Measurements from ENCODE around the gene ALDOA.
"Not testable (repeated sequence)": the region's sequence is repeated elsewhere in the genome, so short reads cannot be mapped to it uniquely, and the experiment has no call there.

The ALDOA gene

DNA sequence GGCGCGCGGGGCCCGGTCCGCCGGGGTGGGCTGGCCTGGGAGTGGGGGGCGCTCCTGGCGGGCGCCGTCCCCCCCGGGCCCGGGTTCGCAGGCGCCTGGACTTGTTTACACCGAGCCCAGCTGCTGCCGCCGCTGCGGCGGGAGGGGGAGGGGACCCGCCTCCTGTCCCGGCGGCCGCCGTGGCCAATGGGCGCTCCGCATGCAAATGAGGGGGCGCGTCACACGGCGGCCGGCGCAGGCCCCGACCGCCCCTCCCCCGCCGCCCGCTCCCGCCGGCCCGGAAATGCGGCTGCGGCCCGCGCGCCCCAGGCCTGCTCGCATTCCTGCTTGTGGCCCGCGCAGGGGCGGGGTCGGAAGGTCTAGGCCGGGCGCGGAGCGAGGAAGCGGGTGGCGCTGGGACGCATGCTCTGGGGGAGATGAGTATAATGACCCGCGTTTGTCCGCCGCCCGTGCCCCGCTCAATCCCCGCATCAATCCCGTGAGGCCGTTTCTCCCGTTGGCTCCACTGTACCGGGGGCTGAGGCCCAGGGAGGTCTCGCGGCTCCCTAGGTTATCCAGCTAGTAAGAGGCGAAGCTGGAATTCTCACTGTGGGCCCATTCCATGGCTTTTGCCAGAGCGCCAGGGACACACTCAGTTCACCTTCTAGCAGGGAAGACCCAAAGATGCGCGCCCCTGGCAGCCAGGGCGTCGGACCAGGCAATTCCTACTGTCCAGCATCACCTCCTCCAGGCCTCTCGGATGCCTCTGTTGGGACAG is 30.7 kb downstream of the ALDOA start, which contains the start of gene YPEL3:
Gene YPEL3 (minus strand): TSS at position 109 of the 757 bp plus-strand sequence. CDS start 731 bp downstream, outside the sequence.
- Mint-ChIP-seq H3K4me1 (ENCODE audit: low read depth) (peaks cover 27% of the 10 kb centered on the region), H3K27me3 (ENCODE audit: low read depth) (no peaks in the 10 kb centered on the region), H3K27ac (peak within 1 kb of the TSS; percentile 88), H3K36me3 (ENCODE audit: low read depth) (peaks cover 33% of the 10 kb centered on the region), H3K4me3 (peak within 1 kb of the TSS; percentile 89), H3K9me3 (peaks cover 22% of the 10 kb centered on the region)
- peak; percentile 91 for DNase-seq (ENCODE audit: low spot score)

- no peak for DNase-seq (ENCODE audit: low spot score)
- Mint-ChIP-seq H3K27me3 (ENCODE audit: low read depth) (no peaks in the 10 kb centered on the region), H3K27ac (peak overlapping the region; percentile 86), H3K36me3 (ENCODE audit: low read depth) (peaks cover 33% of the 10 kb centered on the region), H3K9me3 (peaks cover 22% of the 10 kb centered on the region), H3K4me3 (peak overlapping the region; percentile 61), H3K4me1 (ENCODE audit: low read depth) (peaks cover 24% of the 10 kb centered on the region)
These were observed 31.5 kb downstream of the ALDOA start for GRCh38 chr16:30096862-30097563.

GRCh38 chr16:30104090-30104489 is 38.5 kb downstream of the ALDOA start:
- no peak for DNase-seq (ENCODE audit: low spot score)
- Mint-ChIP-seq H3K27ac (peak overlapping the region; percentile 37), H3K27me3 (ENCODE audit: low read depth) (no peaks in the 10 kb centered on the region), H3K36me3 (ENCODE audit: low read depth) (peaks cover 18% of the 10 kb centered on the region), H3K9me3 (no peaks in the 10 kb centered on the region), H3K4me3 (no peak overlapping the region), H3K4me1 (ENCODE audit: low read depth) (peaks cover 1% of the 10 kb centered on the region)

- Mint-ChIP-seq H3K27ac (no peak overlapping the region), H3K36me3 (ENCODE audit: low read depth) (peaks cover 18% of the 10 kb centered on the region)
These were observed 38.9 kb downstream of the ALDOA start for GRCh38 chr16:30104492-30104891.

DNA sequence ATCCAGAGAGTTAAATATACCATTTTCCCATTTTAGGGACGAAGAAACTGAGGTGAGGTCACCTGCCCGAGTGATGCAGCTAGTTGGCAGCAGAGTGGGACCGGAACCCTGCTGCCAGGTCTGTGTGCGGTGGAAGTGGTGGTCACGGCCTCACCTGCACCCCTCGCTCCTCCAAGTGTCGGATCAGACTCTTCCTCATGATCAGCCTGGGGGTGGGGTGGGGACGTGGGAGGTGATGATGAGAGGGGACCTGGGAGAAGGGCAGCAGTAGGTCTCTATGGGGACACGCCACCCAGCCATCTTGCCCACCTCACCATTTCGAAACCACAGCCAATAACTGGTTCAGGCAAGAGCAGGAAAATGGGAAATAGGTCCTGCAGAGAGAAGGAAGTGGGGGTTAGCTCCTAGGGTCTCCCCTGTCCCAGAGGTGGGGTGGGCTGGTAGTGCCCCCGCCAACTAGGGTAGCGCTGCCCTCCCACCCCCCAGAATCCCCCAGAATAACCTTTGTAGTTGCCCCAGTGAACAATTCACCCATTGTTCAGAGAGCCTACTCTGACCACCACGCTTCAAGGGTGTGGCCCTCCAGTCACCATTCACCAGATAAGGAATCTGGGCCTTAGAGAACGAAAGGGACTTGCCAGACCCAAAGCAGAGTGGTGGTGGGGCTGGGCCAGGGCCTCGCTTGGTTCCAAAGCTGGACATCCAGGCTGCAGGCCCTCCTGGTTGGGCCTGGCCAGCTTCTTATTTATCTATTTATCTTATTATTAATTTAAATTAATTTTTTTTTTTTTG is 42.7 kb downstream of the ALDOA start:
- Mint-ChIP-seq H3K27me3 (ENCODE audit: low read depth) (no peaks in the 10 kb centered on the region), H3K36me3 (ENCODE audit: low read depth) (peaks cover 29% of the 10 kb centered on the region), H3K9me3 (no peaks in the 10 kb centered on the region), H3K4me3 (no peak overlapping the region), H3K27ac (no peak overlapping the region), H3K4me1 (ENCODE audit: low read depth) (peaks cover 4% of the 10 kb centered on the region)
- DNase-seq (ENCODE audit: low spot score), result no peak

More at GRCh38 chr16:30104492-30104891, 38.9 kb downstream of the ALDOA start:
- Mint-ChIP-seq H3K9me3 (no peaks in the 10 kb centered on the region), H3K4me3 (no peak overlapping the region), H3K4me1 (ENCODE audit: low read depth) (peaks cover 1% of the 10 kb centered on the region), H3K27me3 (ENCODE audit: low read depth) (no peaks in the 10 kb centered on the region)
- DNase-seq (ENCODE audit: low spot score), result no peak

GRCh38 chr16:30110661-30111060 is 45.1 kb downstream of the ALDOA start:
- H3K36me3 Mint-ChIP-seq (ENCODE audit: low read depth), result peaks cover 20% of the 10 kb centered on the region
- no peaks in the 10 kb centered on the region for H3K9me3 Mint-ChIP-seq
- H3K27ac Mint-ChIP-seq, result no peak overlapping the region
- H3K4me3 Mint-ChIP-seq, result no peak overlapping the region
- DNase-seq (ENCODE audit: low spot score), result no peak
- H3K27me3 Mint-ChIP-seq (ENCODE audit: low read depth), result no peaks in the 10 kb centered on the region
- peaks cover 3% of the 10 kb centered on the region for H3K4me1 Mint-ChIP-seq (ENCODE audit: low read depth)

DNA sequence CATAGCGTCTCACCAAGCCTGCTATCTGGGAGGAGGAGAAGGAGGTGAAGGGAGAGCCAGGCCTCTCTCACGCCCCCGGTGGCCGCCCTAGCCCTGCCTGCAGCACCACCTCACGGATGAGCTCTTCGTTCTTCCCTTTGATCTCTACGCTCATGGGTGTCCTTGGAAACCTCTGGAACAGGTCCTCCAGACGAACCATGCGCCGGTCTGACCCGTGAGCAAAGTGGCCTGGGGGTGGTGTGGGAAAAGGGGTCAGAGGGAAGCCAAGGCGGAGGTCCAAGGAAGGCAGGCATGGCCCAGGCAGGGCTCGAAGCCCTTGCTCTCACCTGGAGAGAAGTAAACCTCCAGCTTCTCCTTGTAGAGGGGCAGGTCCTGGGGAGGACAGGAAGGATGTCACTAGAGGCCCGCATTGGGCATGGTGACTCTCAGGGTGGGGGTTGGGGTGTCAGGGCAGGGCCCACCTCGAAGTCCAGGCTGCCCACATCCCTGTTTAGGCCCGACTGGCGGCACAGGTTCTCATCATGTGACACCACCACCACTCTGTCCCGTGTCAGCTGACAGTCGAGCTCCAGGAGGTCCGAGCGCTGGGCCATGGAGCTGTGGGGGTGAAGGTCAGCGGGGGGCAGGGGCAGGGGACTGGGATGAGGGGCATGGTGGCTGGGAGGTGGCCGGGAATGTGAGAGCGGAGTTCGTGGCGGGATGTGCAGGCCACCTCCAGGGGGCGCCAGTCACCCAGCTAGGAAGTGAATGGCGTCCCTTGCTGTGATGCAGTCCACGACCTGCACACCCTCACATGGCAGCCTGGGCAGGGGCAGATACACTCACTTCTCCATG is 46.9 kb downstream of the ALDOA start:
- Mint-ChIP-seq H3K4me3 (no peak overlapping the region), H3K27ac (peak overlapping the region; percentile 57), H3K9me3 (no peaks in the 10 kb centered on the region), H3K4me1 (ENCODE audit: low read depth) (peaks cover 3% of the 10 kb centered on the region), H3K36me3 (ENCODE audit: low read depth) (peaks cover 18% of the 10 kb centered on the region), H3K27me3 (ENCODE audit: low read depth) (no peaks in the 10 kb centered on the region)
- peak; percentile 56 for DNase-seq (ENCODE audit: low spot score)

- Mint-ChIP-seq H3K27me3 (ENCODE audit: low read depth) (no peaks in the 10 kb centered on the region), H3K4me1 (ENCODE audit: low read depth) (peaks cover 3% of the 10 kb centered on the region), H3K36me3 (ENCODE audit: low read depth) (peaks cover 16% of the 10 kb centered on the region), H3K9me3 (no peaks in the 10 kb centered on the region), H3K27ac (peak within 1 kb of the TSS; percentile 57), H3K4me3 (no peak within 1 kb of the TSS)
- DNase-seq (ENCODE audit: low spot score), result no peak
These were observed 47.6 kb downstream of the ALDOA start, which contains the start of gene GDPD3 for GRCh38 chr16:30113031-30113710. Gene GDPD3, minus strand, starts transcription at chr16:30113537. Its CDS starts 59 bp downstream, at chr16:30113478.

GRCh38 chr16:30113711-30114333 is 48.3 kb downstream of the ALDOA start:
- no peak overlapping the region for H3K27ac Mint-ChIP-seq
- peaks cover 3% of the 10 kb centered on the region for H3K4me1 Mint-ChIP-seq (ENCODE audit: low read depth)

GRCh38 chr16:30114411-30114810 is 48.9 kb downstream of the ALDOA start:
- no peaks in the 10 kb centered on the region for H3K9me3 Mint-ChIP-seq
- DNase-seq (ENCODE audit: low spot score), result no peak
- no peak overlapping the region for H3K27ac Mint-ChIP-seq
- H3K4me3 Mint-ChIP-seq, result no peak overlapping the region
- no peaks in the 10 kb centered on the region for H3K27me3 Mint-ChIP-seq (ENCODE audit: low read depth)
- H3K4me1 Mint-ChIP-seq (ENCODE audit: low read depth), result peaks cover 3% of the 10 kb centered on the region
- H3K36me3 Mint-ChIP-seq (ENCODE audit: low read depth), result peaks cover 18% of the 10 kb centered on the region

More at GRCh38 chr16:30113711-30114333, 48.3 kb downstream of the ALDOA start:
- Mint-ChIP-seq H3K4me3 (no peak overlapping the region), H3K36me3 (ENCODE audit: low read depth) (peaks cover 17% of the 10 kb centered on the region), H3K27me3 (ENCODE audit: low read depth) (no peaks in the 10 kb centered on the region), H3K9me3 (no peaks in the 10 kb centered on the region)
- no peak for DNase-seq (ENCODE audit: low spot score)

DNA sequence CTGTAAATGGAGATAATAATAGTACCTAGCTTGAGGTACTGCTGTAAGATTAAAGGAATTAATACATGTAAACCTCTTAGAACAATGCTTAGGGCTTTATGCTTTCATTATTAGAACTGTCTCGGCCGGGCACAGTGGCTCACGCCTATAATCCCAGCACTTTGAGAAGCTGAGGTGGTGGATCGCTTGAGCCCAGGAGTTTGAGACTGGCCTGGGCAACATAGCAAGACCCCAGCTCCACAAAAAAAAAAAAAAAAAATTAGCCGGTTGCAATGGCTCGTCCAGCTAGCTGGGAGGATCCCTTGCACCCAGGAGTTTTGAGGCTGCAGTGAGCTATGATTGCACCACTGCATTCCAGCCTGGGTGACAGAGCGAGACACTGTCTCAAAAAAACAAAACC is 49.3 kb downstream of the ALDOA start:
- Mint-ChIP-seq H3K27ac (peak overlapping the region; percentile 26), H3K36me3 (ENCODE audit: low read depth) (peaks cover 20% of the 10 kb centered on the region)
- not testable (repeated sequence) for H3K4me1 Mint-ChIP-seq (ENCODE audit: low read depth); H3K9me3 Mint-ChIP-seq; H3K4me3 Mint-ChIP-seq; H3K27me3 Mint-ChIP-seq (ENCODE audit: low read depth); DNase-seq (ENCODE audit: low spot score)

- Mint-ChIP-seq H3K4me1 (ENCODE audit: low read depth) (peaks cover 3% of the 10 kb centered on the region), H3K27me3 (ENCODE audit: low read depth) (no peaks in the 10 kb centered on the region), H3K36me3 (ENCODE audit: low read depth) (peaks cover 20% of the 10 kb centered on the region), H3K27ac (peak overlapping the region; percentile 26), H3K4me3 (no peak overlapping the region), H3K9me3 (no peaks in the 10 kb centered on the region)
- DNase-seq (ENCODE audit: low spot score), result no peak
These were observed 49.7 kb downstream of the ALDOA start for GRCh38 chr16:30115238-30115637.

Data from T-helper 2 cell treated with Interferon-gamma antibody and Interleukin-4, amounts not matched to agents 5 μg/mL and 100 μg/mL, for 36 hours (primary cell).